Neural cell (in vitro differentiated cells): ENCODE data around the gene TENT4B.
"Not testable (repeated sequence)": the region's sequence is repeated elsewhere in the genome, so short reads cannot be mapped to it uniquely, and the experiment has no call there.

Experiments
- CTCF ChIP-seq: fragments of 450-650 bp; IDR thresholded peaks from 2 replicates; pipeline ENCODE4 v1.5.1; 2014; ENCODE audit warnings: antibody characterized with exemption, mild to moderate bottlenecking, moderate library complexity; ENCODE audit not compliant: poor library complexity, severe bottlenecking
- RAD21 ChIP-seq: fragments of 450-650 bp; conservative IDR thresholded peaks from 2 replicates; pipeline ENCODE4 v1.6.1; 2014; ENCODE audit warnings: antibody characterized with exemption, mild to moderate bottlenecking, moderate library complexity
- SMC3 ChIP-seq: fragments of 450-650 bp; conservative IDR thresholded peaks from 2 replicates; pipeline ENCODE4 v1.6.1; 2014; ENCODE audit warnings: antibody characterized with exemption, mild to moderate bottlenecking, moderate library complexity; ENCODE audit not compliant: poor library complexity

GRCh38 chr16:50171773-50172172, 18.7 kb downstream of the TENT4B start:
- TF ChIP-seq SMC3, CTCF, RAD21: not testable (repeated sequence)
